ENCODE data around the gene INTS3.

INTS3 gene

DNA sequence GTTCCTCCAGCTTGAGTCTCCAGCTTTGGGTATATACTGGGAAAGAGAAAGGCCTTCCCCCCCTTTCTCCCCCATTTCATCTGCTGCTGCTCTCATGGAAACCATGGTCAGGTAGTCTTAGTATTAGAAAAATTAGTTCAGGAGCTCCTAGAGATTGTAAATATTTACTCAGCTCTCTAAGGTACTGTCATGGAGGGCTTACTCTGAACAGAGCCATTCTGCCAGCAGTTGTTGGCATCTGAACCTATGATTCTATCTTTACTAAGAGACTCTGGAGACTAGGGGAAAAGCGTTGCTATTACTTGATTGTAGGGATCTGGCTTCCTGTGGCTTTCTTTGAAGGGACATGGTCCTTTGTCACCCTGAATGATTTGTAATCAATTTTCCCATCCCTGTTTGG lies 6.1 kb downstream of the INTS3 start:
- CTCF ChIA-PET: no interaction called here
- POLR2A ChIA-PET (ENCODE audit: low non-redundant PET): no interaction called here
- DNase-seq (ENCODE audit: low spot score): no peak
- H3K27ac ChIP-seq: no peak overlapping the region
- TF ChIP-seq, protein P1, sequence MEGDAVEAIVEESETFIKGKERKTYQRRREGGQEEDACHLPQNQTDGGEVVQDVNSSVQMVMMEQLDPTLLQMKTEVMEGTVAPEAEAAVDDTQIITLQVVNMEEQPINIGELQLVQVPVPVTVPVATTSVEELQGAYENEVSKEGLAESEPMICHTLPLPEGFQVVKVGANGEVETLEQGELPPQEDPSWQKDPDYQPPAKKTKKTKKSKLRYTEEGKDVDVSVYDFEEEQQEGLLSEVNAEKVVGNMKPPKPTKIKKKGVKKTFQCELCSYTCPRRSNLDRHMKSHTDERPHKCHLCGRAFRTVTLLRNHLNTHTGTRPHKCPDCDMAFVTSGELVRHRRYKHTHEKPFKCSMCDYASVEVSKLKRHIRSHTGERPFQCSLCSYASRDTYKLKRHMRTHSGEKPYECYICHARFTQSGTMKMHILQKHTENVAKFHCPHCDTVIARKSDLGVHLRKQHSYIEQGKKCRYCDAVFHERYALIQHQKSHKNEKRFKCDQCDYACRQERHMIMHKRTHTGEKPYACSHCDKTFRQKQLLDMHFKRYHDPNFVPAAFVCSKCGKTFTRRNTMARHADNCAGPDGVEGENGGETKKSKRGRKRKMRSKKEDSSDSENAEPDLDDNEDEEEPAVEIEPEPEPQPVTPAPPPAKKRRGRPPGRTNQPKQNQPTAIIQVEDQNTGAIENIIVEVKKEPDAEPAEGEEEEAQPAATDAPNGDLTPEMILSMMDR (conservative IDR thresholded peaks at IDR 0.05; ENCODE audit: low read depth): no peak

DNA sequence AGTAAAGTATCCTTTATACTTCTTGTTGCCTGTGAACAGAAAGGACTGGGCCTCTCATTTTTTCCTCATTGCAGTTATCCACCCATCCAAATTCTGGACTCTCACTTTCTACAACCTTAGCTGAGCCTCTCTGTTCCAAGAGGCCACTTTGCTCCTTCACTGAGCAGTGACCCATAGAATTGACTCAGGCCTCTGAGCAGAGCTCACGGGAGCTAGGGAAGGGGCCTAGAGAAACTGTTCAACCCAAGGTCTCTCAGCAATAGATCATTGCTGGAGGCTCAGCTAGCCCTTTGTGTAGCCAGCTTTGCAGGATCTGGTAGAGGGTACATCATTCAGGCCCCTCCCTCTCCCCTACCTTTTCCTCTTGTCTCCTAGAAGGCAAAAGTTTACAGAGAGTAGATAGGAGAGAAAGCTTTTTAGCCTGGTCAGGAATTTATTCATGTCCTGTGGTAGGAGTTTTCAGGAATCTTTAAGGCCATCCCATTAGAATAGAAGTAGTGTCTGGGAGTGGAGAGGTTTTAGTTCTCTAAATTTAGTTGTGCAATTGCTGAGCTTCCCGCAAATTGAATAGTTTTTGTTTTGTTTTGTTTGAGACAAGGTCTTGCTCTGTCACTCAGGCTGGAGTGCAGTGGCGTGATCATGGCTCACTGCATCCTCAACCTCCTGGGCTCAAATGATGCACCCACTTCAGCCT lies 6.7 kb downstream of the INTS3 start:
- H3K27ac ChIP-seq: no peak overlapping the region
- TF ChIP-seq, protein P1 (conservative IDR thresholded peaks at IDR 0.05; ENCODE audit: low read depth): no peak
- POLR2A ChIA-PET (ENCODE audit: low non-redundant PET): no interaction called here
- no peak for DNase-seq (ENCODE audit: low spot score)
- CTCF ChIA-PET: interaction anchor here (0.6 to 0.7 kb wide), 2 partner anchors 57 to 162 kb away, joined by 3 to 4 read pairs; no protein-coding TSS in a partner anchor

DNA sequence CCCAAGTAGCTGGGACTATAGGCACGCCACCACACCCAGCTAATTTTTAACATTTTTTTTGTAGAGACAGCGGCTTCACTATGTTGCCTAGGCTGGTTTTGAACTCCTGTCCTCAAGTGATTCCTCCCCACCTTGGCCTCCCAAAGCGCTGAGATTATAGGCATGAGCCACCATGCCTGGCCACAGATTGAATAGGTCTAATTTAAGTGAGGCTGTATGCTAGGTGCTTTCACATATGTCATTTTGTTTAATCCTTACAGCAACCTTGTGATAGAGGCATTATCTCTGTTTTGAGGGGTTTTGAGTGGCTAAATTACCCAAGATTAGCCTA lies 7.2 kb downstream of the INTS3 start:
- CTCF ChIA-PET: interaction anchor here (0.6 kb wide), 1 partner anchor 58 kb away, joined by 3 read pairs; no protein-coding TSS in a partner anchor

DNA sequence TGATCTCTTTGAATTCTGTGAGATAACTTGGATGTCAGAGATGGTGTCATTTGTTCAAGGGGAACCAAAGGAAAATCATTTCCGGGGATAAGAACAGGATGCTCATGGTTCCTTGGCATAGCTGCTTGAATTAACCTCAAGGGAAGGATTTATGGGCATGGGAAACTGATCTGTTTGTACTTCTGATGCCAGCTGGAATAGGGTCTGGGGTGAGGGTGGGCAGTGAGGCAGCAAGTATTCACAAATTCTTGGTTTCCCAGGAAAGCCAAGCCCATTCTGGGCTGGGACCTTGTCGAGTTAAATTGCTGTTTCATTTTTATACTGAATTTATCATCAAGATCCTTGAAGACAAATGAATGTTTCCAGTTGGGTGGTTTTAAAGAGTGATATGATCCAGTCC lies 14.1 kb downstream of the INTS3 start:
- ChIA-PET CTCF (interaction anchor here (0.6 kb wide), 1 partner anchor 896 kb away, joined by 4 read pairs; no protein-coding TSS in a partner anchor), POLR2A (ENCODE audit: low non-redundant PET) (no interaction called here)
- TF ChIP-seq, protein P1 (conservative IDR thresholded peaks at IDR 0.05; ENCODE audit: low read depth): no peak
- H3K27ac ChIP-seq: no peak overlapping the region
- DNase-seq (ENCODE audit: low spot score): no peak

More for the DNA sequence above, 7.2 kb downstream of the INTS3 start:
- DNase-seq (ENCODE audit: low spot score): no peak
- TF ChIP-seq, protein P1 (conservative IDR thresholded peaks at IDR 0.05; ENCODE audit: low read depth): no peak
- POLR2A ChIA-PET (ENCODE audit: low non-redundant PET): no interaction called here
- no peak overlapping the region for H3K27ac ChIP-seq

DNA sequence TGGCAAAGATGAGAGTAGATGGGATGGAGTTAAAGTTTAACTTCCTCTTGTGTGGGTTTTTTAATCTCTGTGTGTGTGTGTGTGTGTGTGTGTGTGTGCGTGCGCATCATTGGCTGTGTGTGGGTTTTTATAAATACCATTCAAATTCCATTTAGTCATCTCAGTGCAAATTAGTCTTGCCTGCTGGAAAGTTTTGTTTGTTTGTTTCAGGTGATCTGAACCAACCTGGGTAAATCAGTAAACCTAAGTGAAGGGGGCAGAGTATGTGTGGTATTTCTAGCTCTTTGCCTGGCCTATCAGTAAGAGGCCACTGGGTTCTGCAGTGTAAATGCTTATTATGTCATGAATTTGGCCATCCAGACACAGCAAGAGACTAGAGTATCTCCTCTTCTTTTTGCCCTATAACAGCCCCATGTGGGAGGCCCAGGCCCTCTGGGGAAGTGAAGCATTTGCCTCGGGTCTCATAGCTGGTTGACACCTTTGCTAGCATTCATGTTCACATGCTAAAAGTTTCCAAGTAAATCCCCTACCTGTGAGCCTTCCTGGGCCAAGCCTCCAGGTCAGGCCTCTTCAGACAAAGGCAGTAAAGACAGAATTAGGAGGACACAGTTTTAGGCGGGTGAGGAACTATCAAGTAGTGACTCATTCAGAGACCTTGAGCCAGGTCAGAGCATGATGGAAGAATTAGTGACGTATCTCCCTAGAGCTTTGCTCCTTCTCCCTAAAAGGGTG lies 14.7 kb downstream of the INTS3 start:
- TF ChIP-seq, protein P1 (conservative IDR thresholded peaks at IDR 0.05; ENCODE audit: low read depth): no peak
- H3K27ac ChIP-seq: no peak overlapping the region
- ChIA-PET CTCF (interaction anchor here (0.6 to 0.8 kb wide), 3 partner anchors 65 to 897 kb away, joined by 3 to 4 read pairs (median 4); partner anchors contain the start of gene CRTC2), POLR2A (ENCODE audit: low non-redundant PET) (no interaction called here)
- no peak for DNase-seq (ENCODE audit: low spot score)

DNA sequence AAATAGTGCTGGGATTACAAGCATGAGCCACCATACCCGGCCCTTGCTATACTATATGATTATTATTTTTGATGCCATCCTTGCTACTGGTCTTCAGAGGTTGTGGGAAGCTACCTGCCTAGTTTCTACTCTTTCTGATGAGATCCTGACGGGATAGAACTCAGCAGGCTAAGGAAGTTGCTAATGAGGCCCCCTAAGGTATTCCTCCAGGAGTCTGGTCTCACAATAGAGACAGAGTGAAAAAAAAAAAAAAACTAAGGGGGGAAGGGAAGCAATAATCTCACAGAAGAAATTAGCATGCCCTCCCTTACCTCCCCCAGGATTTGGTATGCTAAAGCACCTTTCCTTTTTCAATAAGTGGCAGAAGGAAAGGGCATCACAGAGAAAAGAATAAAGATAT lies 17.6 kb downstream of the INTS3 start:
- DNase-seq (ENCODE audit: low spot score): no peak
- POLR2A ChIA-PET (ENCODE audit: low non-redundant PET): interaction anchor here (0.7 kb wide), 2 partner anchors 17 to 18 kb away, joined by 3 to 4 read pairs; no protein-coding TSS in a partner anchor
- CTCF ChIA-PET: interaction anchor here (0.6 kb wide), 1 partner anchor 96 kb away, joined by 5 read pairs; no protein-coding TSS in a partner anchor
- no peak overlapping the region for H3K27ac ChIP-seq
- TF ChIP-seq, protein P1 (conservative IDR thresholded peaks at IDR 0.05; ENCODE audit: low read depth): no peak
